ENCODE measurements around the gene CSF2RB.
A peak's percentile ranks its signal among the peaks of the same experiment; 100 is the strongest.

DNA sequence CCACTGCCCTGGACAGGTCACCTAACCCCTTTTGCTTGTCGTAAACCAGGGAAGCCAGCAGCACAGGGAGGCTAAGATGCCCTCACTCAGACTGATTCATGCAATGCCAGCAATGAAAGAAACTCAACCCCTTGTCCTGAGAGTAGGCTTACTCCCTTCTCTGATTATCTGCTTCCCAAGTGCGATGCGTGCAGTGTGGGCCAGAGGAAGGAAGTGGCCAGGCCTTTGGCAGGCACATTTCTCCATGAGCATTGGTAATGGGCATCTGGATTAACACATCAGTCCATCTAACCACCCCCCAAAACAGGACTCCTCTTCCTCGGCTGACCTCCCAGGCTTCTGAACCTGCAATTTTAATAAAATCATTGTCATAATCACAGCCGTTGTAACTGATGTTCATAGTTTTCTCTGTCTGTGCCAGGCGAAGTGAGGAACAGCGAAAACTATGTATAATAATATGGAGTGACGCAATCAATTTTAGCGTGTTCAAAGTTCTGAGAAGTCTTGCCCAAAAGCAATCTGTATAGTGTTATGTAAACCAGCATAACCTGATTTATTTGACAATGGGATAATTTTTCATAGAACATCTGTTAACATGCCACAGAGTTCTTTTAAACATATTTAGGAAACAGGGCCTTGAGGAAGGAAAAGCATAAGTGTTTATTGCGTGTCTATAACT lies 71.9 kb downstream of the CSF2RB start:
- TF ChIP-seq POLR2AphosphoS2 (conservative IDR thresholded peaks at IDR 0.05; ENCODE audit: low read length) (no peak), CEBPB (IDR thresholded peaks at IDR 0.05) (0 out of 4 replicates have a peak, but pooled peaks of 1 of the 2 experiments have one; percentile 14), ESRRA (IDR thresholded peaks at IDR 0.05; ENCODE audit: borderline replicate concordance, low read length) (no peak), CHD2 (IDR thresholded peaks at IDR 0.05; ENCODE audit: low read length, partially characterized antibody) (no peak), CHD4 (IDR thresholded peaks at IDR 0.05; ENCODE audit: borderline replicate concordance) (no peak), POLR2A (IDR thresholded peaks at IDR 0.05; ENCODE audit: low read length) (no peak), HOXA7 (CRISPR knock-in tag; IDR thresholded peaks at IDR 0.05) (no peak), RAD21 (conservative IDR thresholded peaks at IDR 0.05 in 1 of 2, IDR thresholded peaks at IDR 0.05 in 1 of 2) (no peak), SMC3 (IDR thresholded peaks at IDR 0.05) (no peak), MAZ (IDR thresholded peaks at IDR 0.05; ENCODE audit: borderline replicate concordance, low read depth, low read length) (no peak)
- TF ChIP-seq, protein P1, sequence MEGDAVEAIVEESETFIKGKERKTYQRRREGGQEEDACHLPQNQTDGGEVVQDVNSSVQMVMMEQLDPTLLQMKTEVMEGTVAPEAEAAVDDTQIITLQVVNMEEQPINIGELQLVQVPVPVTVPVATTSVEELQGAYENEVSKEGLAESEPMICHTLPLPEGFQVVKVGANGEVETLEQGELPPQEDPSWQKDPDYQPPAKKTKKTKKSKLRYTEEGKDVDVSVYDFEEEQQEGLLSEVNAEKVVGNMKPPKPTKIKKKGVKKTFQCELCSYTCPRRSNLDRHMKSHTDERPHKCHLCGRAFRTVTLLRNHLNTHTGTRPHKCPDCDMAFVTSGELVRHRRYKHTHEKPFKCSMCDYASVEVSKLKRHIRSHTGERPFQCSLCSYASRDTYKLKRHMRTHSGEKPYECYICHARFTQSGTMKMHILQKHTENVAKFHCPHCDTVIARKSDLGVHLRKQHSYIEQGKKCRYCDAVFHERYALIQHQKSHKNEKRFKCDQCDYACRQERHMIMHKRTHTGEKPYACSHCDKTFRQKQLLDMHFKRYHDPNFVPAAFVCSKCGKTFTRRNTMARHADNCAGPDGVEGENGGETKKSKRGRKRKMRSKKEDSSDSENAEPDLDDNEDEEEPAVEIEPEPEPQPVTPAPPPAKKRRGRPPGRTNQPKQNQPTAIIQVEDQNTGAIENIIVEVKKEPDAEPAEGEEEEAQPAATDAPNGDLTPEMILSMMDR (IDR thresholded peaks at IDR 0.05): no peak
- TF ChIP-seq, protein P2, sequence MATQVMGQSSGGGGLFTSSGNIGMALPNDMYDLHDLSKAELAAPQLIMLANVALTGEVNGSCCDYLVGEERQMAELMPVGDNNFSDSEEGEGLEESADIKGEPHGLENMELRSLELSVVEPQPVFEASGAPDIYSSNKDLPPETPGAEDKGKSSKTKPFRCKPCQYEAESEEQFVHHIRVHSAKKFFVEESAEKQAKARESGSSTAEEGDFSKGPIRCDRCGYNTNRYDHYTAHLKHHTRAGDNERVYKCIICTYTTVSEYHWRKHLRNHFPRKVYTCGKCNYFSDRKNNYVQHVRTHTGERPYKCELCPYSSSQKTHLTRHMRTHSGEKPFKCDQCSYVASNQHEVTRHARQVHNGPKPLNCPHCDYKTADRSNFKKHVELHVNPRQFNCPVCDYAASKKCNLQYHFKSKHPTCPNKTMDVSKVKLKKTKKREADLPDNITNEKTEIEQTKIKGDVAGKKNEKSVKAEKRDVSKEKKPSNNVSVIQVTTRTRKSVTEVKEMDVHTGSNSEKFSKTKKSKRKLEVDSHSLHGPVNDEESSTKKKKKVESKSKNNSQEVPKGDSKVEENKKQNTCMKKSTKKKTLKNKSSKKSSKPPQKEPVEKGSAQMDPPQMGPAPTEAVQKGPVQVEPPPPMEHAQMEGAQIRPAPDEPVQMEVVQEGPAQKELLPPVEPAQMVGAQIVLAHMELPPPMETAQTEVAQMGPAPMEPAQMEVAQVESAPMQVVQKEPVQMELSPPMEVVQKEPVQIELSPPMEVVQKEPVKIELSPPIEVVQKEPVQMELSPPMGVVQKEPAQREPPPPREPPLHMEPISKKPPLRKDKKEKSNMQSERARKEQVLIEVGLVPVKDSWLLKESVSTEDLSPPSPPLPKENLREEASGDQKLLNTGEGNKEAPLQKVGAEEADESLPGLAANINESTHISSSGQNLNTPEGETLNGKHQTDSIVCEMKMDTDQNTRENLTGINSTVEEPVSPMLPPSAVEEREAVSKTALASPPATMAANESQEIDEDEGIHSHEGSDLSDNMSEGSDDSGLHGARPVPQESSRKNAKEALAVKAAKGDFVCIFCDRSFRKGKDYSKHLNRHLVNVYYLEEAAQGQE (IDR thresholded peaks at IDR 0.05): no peak
- TF ChIP-seq, protein P3, sequence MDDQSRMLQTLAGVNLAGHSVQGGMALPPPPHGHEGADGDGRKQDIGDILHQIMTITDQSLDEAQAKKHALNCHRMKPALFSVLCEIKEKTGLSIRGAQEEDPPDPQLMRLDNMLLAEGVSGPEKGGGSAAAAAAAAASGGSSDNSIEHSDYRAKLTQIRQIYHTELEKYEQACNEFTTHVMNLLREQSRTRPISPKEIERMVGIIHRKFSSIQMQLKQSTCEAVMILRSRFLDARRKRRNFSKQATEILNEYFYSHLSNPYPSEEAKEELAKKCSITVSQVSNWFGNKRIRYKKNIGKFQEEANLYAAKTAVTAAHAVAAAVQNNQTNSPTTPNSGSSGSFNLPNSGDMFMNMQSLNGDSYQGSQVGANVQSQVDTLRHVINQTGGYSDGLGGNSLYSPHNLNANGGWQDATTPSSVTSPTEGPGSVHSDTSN (IDR thresholded peaks at IDR 0.05): no peak
